Endodermal cell (in vitro differentiated cells): ENCODE data around the gene SPOCK2. TPM values are rescaled to one million over a fixed set of nuclear protein-coding genes. Genes with fewer than 3 reads are reported as not detected.
A peak's percentile ranks its signal among the peaks of the same experiment; 100 is the strongest.

Experiments
- DNase-seq: peaks from one replicate; pipeline ENCODE4 v3.0.0-alpha.2; 2017
- H3K27ac ChIP-seq: 2 replicates; pipeline ENCODE4 v1.5.1; 2013; ENCODE audit warnings: mild to moderate bottlenecking, low read depth, low read length, moderate library complexity
- H3K27me3 ChIP-seq: 2 replicates; pipeline ENCODE4 v1.6.1; 2013; ENCODE audit warnings: mild to moderate bottlenecking, low read length, moderate library complexity; ENCODE audit not compliant: insufficient read depth, control insufficient read depth, poor library complexity, severe bottlenecking
- H3K36me3 ChIP-seq: 2 replicates; pipeline ENCODE4 v1.7.0; 2013; ENCODE audit warnings: mild to moderate bottlenecking, low read length, moderate library complexity; ENCODE audit not compliant: control insufficient read depth, insufficient read depth
- H3K4me1 ChIP-seq: one replicate; pipeline ENCODE4 v1.7.0; 2013; ENCODE audit warnings: low read length; ENCODE audit not compliant: control insufficient read depth, insufficient read depth
- H3K4me3 ChIP-seq: 2 replicates; pipeline ENCODE4 v1.5.1; 2013; ENCODE audit warnings: mild to moderate bottlenecking, low read length, moderate library complexity
- H3K9ac ChIP-seq: 2 replicates; pipeline ENCODE4 v1.6.1; 2013; ENCODE audit warnings: mild to moderate bottlenecking, low read length, moderate library complexity; ENCODE audit not compliant: poor library complexity, severe bottlenecking; ENCODE audit errors: extremely low read depth
- H3K9me3 ChIP-seq: 2 replicates; pipeline ENCODE4 v1.6.1; 2013; ENCODE audit warnings: mild to moderate bottlenecking, low read length, moderate library complexity; ENCODE audit not compliant: control insufficient read depth
- H3K27ac Mint-ChIP-seq: 2 replicates; pipeline ENCODE4 v1.8.0; 2020; ENCODE audit warnings: mixed read lengths
- H3K27me3 Mint-ChIP-seq: 2 replicates; pipeline ENCODE4 v1.8.0; 2021; ENCODE audit warnings: mild to moderate bottlenecking, mixed read lengths; ENCODE audit not compliant: insufficient read depth
- H3K36me3 Mint-ChIP-seq: 2 replicates; pipeline ENCODE4 v1.8.0; 2020; ENCODE audit warnings: low read depth, mixed read lengths
- H3K4me1 Mint-ChIP-seq: 2 replicates; pipeline ENCODE4 v1.8.0; 2020; ENCODE audit warnings: mixed read lengths
- H3K4me3 Mint-ChIP-seq: 2 replicates; pipeline ENCODE4 v1.8.0; 2020; ENCODE audit warnings: mild to moderate bottlenecking, moderate library complexity, mixed read lengths
- H3K9me3 Mint-ChIP-seq: 2 replicates; pipeline ENCODE4 v1.8.0; 2020; ENCODE audit warnings: mild to moderate bottlenecking, mixed read lengths
- CTCF ChIP-seq: fragments of 200-600 bp; sonication (generic); conservative IDR thresholded peaks from 2 replicates; pipeline ENCODE4 v1.5.0; 2021; ENCODE audit warnings: antibody characterized with exemption, mild to moderate bottlenecking
- WGBS, 2 experiments: methylation state at CpG; one replicate each; pipeline versions ENCODE4 v1.1.5 to v1.1.7; 2013; ENCODE audit warnings: missing lambda C conversion rate in 2 of 2, mixed read lengths in 1 of 2; ENCODE audit not compliant: insufficient coverage in 1 of 2, insufficient read length in 1 of 2; 5-methylcytosine and 5-hydroxymethylcytosine counted together
- total RNA-seq, 2 donors: library from RNA; stranded (reverse); fragmentation: NEBNext Ultra II Directional in 1 of 2; extraction: Animal tissue kit (Norgen Biotek cat#: 25700) in 1 of 2; gene quantifications; 2 replicates in 1 of 2; 3 replicates in 1 of 2; pipeline ENCODE4 v1.2.1, GENCODE V29; 2021

SPOCK2 gene
- total RNA-seq, 2 donors from 2014 or later = 1.6 to 3.7 TPM

- 89 to 100% methylated on average over 5 to 14 of the region's 14 CpGs for WGBS, 2 experiments
- no peak overlapping the region for H3K4me3 ChIP-seq
- H3K4me1 ChIP-seq = no peaks in the 10 kb centered on the region
- Mint-ChIP-seq H3K4me1 (peaks cover 22% of the 10 kb centered on the region), H3K9me3 (no peaks in the 10 kb centered on the region), H3K27me3 (peaks cover 26% of the 10 kb centered on the region), H3K4me3 (no peak overlapping the region), H3K36me3 (no peaks in the 10 kb centered on the region), H3K27ac (no peak overlapping the region)
- no peak overlapping the region for H3K27ac ChIP-seq
- no peak overlapping the region for H3K9ac ChIP-seq
- no peak for DNase-seq
- no peaks in the 10 kb centered on the region for H3K9me3 ChIP-seq
- peaks cover 26% of the 10 kb centered on the region for H3K27me3 ChIP-seq
- TF ChIP-seq CTCF = no peak
- H3K36me3 ChIP-seq = no peaks in the 10 kb centered on the region
These were observed 6.4 kb downstream of the SPOCK2 start for GRCh38 chr10:72081772-72082590.

- no peak for TF ChIP-seq CTCF
- no peaks in the 10 kb centered on the region for H3K9me3 ChIP-seq
- WGBS, 2 experiments = 91 to 95% methylated on average over 6 to 9 of the region's 9 CpGs
- no peak overlapping the region for H3K4me3 ChIP-seq
- H3K36me3 ChIP-seq = no peaks in the 10 kb centered on the region
- Mint-ChIP-seq H3K36me3 (no peaks in the 10 kb centered on the region), H3K27ac (no peak overlapping the region), H3K27me3 (peaks cover 18% of the 10 kb centered on the region), H3K4me1 (peaks cover 14% of the 10 kb centered on the region), H3K4me3 (no peak overlapping the region), H3K9me3 (no peaks in the 10 kb centered on the region)
- no peak overlapping the region for H3K27ac ChIP-seq
- H3K4me1 ChIP-seq = no peaks in the 10 kb centered on the region
- DNase-seq = no peak
- peaks cover 18% of the 10 kb centered on the region for H3K27me3 ChIP-seq
- no peak overlapping the region for H3K9ac ChIP-seq
These were observed 7.1 kb downstream of the SPOCK2 start for GRCh38 chr10:72081210-72081609.

DNA sequence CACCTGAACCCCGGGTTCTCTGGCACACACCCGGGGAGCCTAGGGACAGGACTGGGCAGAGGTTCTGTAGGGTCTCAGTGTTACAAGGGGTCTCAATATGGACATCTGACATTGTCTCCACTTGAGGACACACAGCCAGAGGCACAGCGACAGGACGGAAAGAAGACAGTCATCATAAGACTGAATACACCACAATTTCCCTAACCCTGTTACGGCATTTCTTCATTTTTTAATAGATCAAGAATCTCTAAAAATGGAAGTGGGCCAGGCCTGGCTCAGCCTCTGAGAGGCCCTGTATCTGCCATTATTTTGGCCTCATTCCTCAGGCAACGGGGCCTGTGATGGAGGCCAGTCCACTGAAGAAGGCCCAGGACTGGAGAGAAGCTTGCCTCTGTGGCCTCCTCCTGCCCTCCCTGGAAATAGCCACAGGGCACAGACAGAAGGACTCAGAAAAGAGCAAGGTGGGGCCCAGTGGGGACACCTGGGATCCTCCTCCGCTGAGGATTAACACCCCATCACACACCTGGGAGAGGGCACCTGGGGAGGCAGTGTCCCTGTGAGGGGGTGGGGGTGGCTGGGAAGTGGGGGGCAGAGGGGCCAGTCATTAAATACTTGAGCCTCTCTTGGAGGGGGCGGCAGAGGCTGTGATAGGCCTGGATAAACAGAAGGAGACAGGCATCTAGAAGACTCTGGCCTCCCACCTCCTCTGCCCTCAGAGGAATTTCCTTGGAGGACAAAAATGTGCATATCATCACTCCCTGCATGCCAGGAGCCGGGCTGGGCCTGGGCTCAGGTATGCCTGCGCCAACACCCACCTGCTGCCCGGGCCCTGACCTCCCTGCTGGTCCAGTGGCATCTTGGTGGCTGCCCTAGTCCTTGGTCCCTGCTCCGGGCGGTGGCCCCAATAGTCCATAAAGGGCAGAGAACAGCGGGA, 8.0 kb downstream of the SPOCK2 start:
- Mint-ChIP-seq H3K4me1 (peaks cover 14% of the 10 kb centered on the region), H3K27me3 (peaks cover 9% of the 10 kb centered on the region), H3K36me3 (no peaks in the 10 kb centered on the region), H3K4me3 (no peak overlapping the region), H3K27ac (no peak overlapping the region), H3K9me3 (no peaks in the 10 kb centered on the region)
- peak; percentile 64 for DNase-seq
- H3K27ac ChIP-seq = no peak overlapping the region
- no peak overlapping the region for H3K4me3 ChIP-seq
- no peaks in the 10 kb centered on the region for H3K9me3 ChIP-seq
- no peaks in the 10 kb centered on the region for H3K36me3 ChIP-seq
- 85 to 100% methylated on average over 1 to 13 of the region's 14 CpGs for WGBS, 2 experiments
- no peak overlapping the region for H3K9ac ChIP-seq
- H3K4me1 ChIP-seq = no peaks in the 10 kb centered on the region
- TF ChIP-seq CTCF = no peak
- H3K27me3 ChIP-seq = peaks cover 9% of the 10 kb centered on the region
